Renal pelvis (tissue), 12 donors: ENCODE data around the gene HLA-DPA1. TPM values are rescaled to one million over a fixed set of nuclear protein-coding genes. Genes with fewer than 3 reads are reported as not detected.
A peak's percentile ranks its signal among the peaks of the same experiment; 100 is the strongest.
"Not testable (repeated sequence)": the region's sequence is repeated elsewhere in the genome, so short reads cannot be mapped to it uniquely, and the experiment has no call there.

Experiments
- DNase-seq: peaks from one replicate; pipeline ENCODE4 v3.0.0-alpha.2; 2013
- long read RNA-seq, 16 experiments: transcript quantifications; one replicate each; lab custom pipeline, GENCODE V29; 2026
- polyA plus RNA-seq, 3 donors: library from polyadenylated mRNA; unstranded; fragments of 120-200 nt; gene quantifications; one replicate each; pipeline ENCODE4 v1.2.1, GENCODE V29; 2013; ENCODE audit not compliant: insufficient read length in 3 of 3

Gene HLA-DPA1
- polyA plus RNA-seq, result 10 to 100 TPM in 2 of 3 donors, 1 to 10 TPM in 1; 9.8 to 22.0 (median 21.3) TPM
- long read RNA-seq, donor 1, full-length matches to known transcripts, result 1 of 1 reads
- long read RNA-seq, donor 1, partial matches to known transcripts, result 0 of 1 reads
- long read RNA-seq, donor 1, other reads (novel, unspliced or antisense), result 0 of 1 reads
- long read RNA-seq, donor 2, full-length matches to known transcripts, result 3 of 16 reads
- long read RNA-seq, donor 2, partial matches to known transcripts, result 13 of 16 reads
- long read RNA-seq, donor 2, other reads (novel, unspliced or antisense), result 0 of 16 reads
- long read RNA-seq, donor 3, full-length matches to known transcripts, result 3 of 13 reads
- long read RNA-seq, donor 3, partial matches to known transcripts, result 10 of 13 reads
- long read RNA-seq, donor 3, other reads (novel, unspliced or antisense), result 0 of 13 reads
- long read RNA-seq, donor 4, full-length matches to known transcripts, result 1 of 22 reads
- long read RNA-seq, donor 4, partial matches to known transcripts, result 21 of 22 reads
- long read RNA-seq, donor 4, other reads (novel, unspliced or antisense), result 0 of 22 reads
- long read RNA-seq, donor 5, full-length matches to known transcripts, result 2 of 49 reads
- long read RNA-seq, donor 5, partial matches to known transcripts, result 29 of 49 reads
- long read RNA-seq, donor 5, other reads (novel, unspliced or antisense), result 18 of 49 reads
- long read RNA-seq, donor 6, full-length matches to known transcripts, result 1 of 6 reads
- long read RNA-seq, donor 6, partial matches to known transcripts, result 5 of 6 reads
- long read RNA-seq, donor 6, other reads (novel, unspliced or antisense), result 0 of 6 reads
- long read RNA-seq, donor 7, full-length matches to known transcripts, result 2 of 31 reads
- long read RNA-seq, donor 7, partial matches to known transcripts, result 29 of 31 reads
- long read RNA-seq, donor 7, other reads (novel, unspliced or antisense), result 0 of 31 reads
- long read RNA-seq, donor 8, partial matches to known transcripts, result 5 of 5 reads
- long read RNA-seq, donor 8, other reads (novel, unspliced or antisense), result 0 of 5 reads
- long read RNA-seq, donor 9, full-length matches to known transcripts, result 3 of 29 reads
- long read RNA-seq, donor 9, partial matches to known transcripts, result 26 of 29 reads
- long read RNA-seq, donor 9, other reads (novel, unspliced or antisense), result 0 of 29 reads
- long read RNA-seq, donor 10, full-length matches to known transcripts, result 1 of 1 reads
- long read RNA-seq, donor 10, partial matches to known transcripts, result 0 of 1 reads
- long read RNA-seq, donor 10, other reads (novel, unspliced or antisense), result 0 of 1 reads
- long read RNA-seq, donor 11, full-length matches to known transcripts, result 1 of 14 reads
- long read RNA-seq, donor 11, partial matches to known transcripts, result 13 of 14 reads
- long read RNA-seq, donor 11, other reads (novel, unspliced or antisense), result 0 of 14 reads
- long read RNA-seq, donor 12, partial matches to known transcripts, result 14 of 16 reads
- long read RNA-seq, donor 12, other reads (novel, unspliced or antisense), result 0 of 16 reads
- long read RNA-seq, donor 13, partial matches to known transcripts, result 8 of 8 reads
- long read RNA-seq, donor 13, other reads (novel, unspliced or antisense), result 0 of 8 reads
- long read RNA-seq, donor 14, full-length matches to known transcripts, result 2 of 17 reads
- long read RNA-seq, donor 14, partial matches to known transcripts, result 15 of 17 reads
- long read RNA-seq, donor 14, other reads (novel, unspliced or antisense), result 0 of 17 reads
- long read RNA-seq, donor 15, full-length matches to known transcripts, result 3 of 52 reads
- long read RNA-seq, donor 15, partial matches to known transcripts, result 49 of 52 reads
- long read RNA-seq, donor 15, other reads (novel, unspliced or antisense), result 0 of 52 reads
- long read RNA-seq, donor 16, full-length matches to known transcripts, result 2 of 13 reads
- long read RNA-seq, donor 16, partial matches to known transcripts, result 6 of 13 reads
- long read RNA-seq, donor 16, other reads (novel, unspliced or antisense), result 5 of 13 reads

DNA sequence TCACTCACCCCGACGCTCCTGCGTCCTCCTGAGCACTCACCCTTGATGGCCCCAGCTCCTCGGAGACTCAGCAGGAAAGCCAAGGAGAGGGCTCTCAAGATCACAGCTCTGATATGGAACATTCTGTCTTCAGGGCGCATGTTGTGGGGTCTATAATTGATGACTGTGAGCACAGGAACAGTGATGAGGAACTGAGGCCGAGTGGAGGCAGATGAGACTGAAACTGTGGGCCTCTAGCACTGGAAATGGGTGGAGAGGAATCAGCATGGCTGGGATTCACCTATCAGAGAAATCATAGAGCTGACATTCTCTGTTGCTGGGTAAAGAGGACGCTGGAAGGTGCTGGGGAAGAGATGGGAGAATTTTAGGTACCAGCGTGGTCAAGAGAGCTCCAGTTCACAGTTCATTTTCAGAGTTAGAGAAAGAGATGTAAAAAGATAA lies at the start of gene HLA-DPA1:
Gene HLA-DPA1 (minus strand): TSS at position 219 of the 441 bp plus-strand sequence.
- DNase-seq, result no peak

- DNase-seq, result no peak
Measured at GRCh38 chr6:33123181-33123580, 49.7 kb upstream of the HLA-DPA1 start.

DNA sequence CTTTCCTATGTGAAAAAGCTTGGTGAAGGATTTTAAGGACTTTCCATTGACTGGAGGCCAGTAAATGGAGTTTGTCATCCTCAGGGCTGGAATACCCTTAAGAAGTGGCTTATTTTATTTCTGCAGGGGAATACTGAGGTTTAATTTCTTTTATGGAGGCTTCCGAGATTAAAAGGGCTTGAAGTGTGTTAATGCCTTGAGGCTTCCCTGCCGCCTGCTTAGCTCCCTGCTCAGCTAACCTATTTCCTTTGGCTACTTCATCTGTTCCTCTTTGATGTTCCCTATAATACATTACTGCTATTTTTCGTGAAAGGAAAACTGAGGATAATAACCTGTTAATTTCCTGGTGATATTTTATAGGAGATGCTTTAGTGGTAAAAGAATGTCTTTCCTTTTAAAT lies 46.6 kb upstream of the HLA-DPA1 start:
- DNase-seq, result no peak

GRCh38 chr6:33118525-33119123 lies 45.2 kb upstream of the HLA-DPA1 start:
- peak; percentile 38 for DNase-seq

DNA sequence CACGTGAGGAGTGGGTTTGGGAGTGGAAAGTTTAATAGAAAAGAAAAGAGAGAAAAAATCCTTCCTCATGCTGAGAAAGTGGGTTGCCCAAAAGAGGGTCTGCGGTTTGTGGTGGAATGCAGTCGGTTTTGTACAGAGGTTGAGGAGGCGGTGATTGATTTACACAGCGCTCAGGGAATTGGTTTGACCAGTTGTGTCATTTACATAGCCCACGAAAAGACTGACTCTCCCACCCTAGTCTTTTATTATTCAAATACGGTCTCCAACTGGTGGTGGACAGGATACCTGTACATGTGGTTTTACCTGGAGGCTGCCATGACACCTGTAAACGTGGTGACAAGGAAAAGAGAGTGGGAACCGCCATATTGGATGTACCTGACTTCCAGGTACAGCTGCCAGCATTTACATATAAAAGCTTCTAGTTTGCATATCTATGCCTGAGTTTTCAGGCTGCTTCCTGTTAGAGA lies 44.4 kb upstream of the HLA-DPA1 start:
- no peak for DNase-seq

GRCh38 chr6:33116841-33117711 lies 43.6 kb upstream of the HLA-DPA1 start:
- peak; percentile 21 for DNase-seq

DNA sequence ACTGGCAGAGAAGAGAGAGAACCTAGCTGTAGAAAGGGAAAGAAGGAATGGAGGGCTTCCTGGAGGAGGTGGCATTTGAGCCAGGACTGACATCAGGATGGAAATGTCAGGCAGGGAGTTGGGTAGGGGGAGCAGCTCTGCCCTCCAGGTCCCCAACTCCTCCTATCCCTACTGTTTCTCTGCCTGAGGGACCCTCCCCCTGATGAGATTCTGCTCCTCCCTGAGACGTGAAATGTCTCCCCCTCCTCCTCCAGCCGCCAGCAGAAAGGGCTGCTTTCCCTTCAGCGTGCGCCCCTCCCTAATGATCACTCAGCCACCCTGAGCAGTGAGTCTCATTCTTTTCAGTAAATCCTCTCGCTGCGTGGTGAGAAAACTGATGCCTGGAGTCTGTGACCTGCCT lies 43.0 kb upstream of the HLA-DPA1 start:
- no peak for DNase-seq

DNA sequence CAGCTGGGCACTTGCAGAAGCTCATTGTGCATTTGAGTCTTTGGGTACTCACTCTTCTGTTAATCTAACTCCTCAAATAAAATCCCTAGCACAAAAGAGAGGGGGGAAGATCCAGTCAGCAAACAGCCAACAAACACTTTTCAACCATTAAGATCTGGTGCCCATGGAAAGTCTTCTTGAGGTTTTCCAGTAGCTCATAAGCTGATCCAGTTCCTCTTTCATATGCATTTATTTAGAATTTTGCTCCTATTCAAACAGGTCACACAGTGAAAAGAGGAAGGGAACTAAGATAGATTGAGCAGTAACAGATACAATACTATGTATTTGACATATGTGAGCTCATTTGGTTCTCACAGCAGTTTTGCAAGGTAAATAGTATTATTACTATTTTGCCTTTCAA lies 41.0 kb upstream of the HLA-DPA1 start:
- no peak for DNase-seq

DNA sequence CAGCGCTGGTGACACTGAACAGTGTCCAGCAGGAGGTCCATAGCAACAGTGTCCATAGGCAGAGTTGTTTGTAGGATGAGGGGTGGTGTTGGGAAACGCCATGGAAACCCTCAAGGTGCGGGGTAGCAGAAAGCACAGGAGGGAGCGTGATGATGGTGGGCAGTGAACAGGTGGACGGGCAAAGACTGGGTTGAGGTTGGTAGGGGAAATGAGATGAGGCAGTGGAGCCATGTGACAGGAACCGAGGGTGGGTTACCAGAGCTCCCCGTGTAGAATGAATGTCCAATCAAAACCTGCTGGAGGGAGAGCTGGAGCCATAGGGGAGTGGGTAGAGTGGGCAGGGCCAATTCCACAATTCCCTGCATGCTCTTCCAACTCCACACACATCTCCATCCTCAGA lies 40.3 kb upstream of the HLA-DPA1 start:
- no peak for DNase-seq

- peak; percentile 54 for DNase-seq
Measured at GRCh38 chr6:33112148-33112547, 38.7 kb upstream of the HLA-DPA1 start.

- no peak for DNase-seq
Measured at GRCh38 chr6:33108307-33108706, 34.9 kb upstream of the HLA-DPA1 start.

GRCh38 chr6:33107641-33108040 lies 34.2 kb upstream of the HLA-DPA1 start:
- DNase-seq, result no peak

DNA sequence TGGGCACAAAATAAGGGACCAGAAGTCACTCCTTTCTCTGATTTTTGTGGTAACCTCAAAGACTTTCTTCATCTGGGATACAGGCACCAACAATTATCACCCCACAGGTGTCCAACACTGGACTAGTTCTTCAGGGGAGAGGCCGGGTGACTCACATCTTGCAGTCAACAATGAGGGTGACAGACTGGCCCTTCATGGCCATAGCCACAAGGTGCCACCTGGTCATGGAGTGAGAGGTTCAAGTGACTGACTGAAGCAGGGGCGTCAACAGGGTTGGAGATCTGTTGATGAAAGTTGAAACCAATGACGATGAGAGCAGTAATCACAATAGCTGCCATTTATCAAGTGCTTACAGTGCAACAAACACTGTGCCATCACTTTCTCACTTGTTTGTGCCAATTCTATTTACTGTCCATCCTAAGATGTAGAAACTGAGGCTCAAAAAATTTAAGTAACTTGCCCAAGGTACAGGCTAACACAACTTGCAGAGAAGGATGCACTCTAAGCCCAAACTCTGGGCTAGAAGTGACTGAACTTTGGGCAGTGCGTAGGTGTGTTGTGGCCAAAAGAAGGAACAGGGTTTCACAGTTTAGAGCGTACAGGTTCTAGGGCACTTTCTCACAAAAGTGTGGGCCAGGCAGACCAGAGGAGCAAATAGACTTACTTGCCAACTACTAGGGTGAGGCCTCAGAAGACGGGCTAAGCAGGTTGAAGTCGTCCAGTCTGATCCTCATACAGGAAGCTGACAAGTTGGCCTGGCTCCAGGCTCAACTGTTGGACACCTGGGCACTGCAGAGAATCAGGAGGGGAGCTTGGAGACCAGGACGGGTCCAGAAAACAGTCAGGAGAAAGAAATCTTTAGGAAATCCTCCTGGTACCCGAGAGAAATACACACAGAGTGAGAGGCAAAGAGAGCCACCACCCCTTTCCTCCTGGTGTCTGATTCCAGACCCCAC lies 32.7 kb upstream of the HLA-DPA1 start:
- DNase-seq, result no peak

GRCh38 chr6:33105386-33105785 lies 31.9 kb upstream of the HLA-DPA1 start:
- DNase-seq, result no peak

DNA sequence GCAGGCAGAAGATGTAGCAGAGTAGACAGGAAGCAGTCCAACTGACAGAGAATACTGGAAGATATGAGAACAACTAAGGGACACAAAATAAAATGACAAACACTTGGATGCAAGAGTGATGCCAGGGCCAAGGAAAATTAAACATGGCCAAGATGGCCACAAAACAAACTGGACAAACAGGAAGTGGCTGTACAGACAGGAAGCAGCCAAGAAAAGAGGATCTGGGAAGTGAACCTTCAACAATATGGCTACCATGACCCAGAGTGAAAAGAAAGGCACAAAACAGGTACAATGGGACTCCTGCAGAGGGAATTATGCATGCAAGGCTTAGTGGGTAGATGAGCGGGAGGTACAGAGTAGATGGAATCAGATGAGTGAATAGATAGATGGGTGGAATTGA lies 31.4 kb upstream of the HLA-DPA1 start:
- no peak for DNase-seq

DNA sequence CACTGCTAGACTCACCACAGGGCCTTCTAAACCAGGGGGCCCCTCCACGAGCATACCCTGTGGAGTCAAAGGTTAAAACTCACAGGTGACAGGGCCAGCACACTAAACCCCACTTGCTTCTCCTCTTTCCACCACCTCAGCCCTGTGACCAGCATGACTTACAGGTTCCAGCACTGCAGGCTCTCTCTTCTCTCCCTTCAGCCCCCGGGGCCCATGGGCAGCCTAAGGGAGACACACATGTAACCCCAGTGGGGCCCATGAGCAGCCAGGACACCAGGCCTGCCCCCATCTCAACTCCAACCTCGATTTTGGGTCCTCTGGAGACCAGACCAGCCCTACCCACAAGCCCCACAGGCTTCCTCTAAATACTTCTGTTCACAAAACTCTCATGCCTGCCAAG lies 30.3 kb upstream of the HLA-DPA1 start:
- no peak for DNase-seq

DNA sequence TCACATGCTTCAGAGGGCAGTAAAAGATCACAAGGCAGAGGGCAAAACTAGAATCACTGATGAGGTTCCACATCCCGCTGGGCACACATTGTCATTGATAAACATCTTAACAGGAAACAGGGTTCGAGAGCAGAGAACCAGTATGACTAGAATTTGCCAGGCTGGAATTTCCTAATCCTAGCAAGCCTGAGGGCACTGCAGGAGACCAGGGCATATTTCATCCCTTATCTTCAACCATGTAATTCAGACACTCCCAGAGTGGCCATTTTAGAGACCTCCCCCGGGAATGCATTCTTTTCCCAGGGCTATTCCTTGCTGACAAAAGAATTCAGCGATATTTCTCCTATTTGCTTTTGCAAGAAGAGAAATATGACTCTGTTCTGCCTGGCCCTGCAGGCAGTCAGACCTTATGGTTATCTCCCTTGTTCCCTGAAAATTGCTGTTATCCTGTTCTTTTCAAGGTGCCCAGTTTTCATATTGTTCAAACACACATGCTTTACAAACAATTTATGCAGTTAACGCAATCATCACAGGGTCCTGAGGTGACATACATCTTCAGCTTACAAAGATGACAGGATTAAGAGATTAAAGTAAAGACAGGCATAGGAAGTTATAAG lies 27.8 kb upstream of the HLA-DPA1 start:
- DNase-seq, result not testable (repeated sequence)
